Stimulated activated CD4-positive, alpha-beta T cell treated with anti-CD3 and anti-CD28 coated beads, Interleukin-12 subunit alpha, Interleukin-12 subunit beta, amount 100 ng/mL, for 24 hours (primary cell): Measurements from ENCODE around the gene CTNND2.

Experiments used
- DNase-seq, 2 experiments: peaks; one replicate each; pipeline ENCODE4 v3.0.0-alpha.2; 2020; ENCODE audit warnings: low read depth in 2 of 2

CTNND2 gene

DNA sequence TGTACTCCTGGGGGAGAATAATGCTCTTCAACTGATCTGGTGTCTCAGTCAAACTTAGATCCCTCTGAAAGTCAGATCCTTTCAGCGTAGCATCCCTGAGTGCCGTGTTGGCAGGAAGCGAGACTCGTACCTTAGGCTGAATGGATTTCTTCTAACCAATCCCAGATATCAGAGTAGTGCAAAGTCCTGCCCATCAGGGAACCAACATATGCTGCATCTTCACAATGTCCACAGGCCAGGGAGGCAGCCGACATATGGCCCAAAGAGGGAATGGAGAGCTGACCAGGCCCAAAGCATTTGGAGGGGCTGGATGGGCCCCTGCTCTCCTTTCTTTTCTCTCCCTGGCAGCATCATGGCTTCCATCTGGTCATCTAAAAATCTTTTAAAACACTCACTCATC is 646.2 kb downstream of the CTNND2 start:
- DNase-seq: no peak

DNA sequence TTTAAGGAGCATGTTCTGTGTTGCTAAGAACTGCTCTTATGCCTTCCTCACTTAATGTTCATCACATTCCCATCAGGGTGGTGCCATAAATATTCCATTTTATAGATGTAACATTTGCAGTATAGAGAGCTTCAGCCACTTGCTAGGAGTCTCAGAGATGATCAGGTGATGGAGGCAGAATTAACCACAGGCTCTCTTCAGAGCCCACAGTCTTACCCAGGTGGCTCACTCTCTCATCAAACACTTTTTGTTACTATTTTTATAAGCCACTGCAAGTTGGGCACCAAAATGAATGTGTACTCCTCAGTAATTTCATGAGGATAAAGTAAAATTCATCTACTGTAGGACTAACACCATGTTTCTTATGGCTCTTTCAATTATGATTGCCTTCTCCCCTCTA is 651.7 kb downstream of the CTNND2 start:
- no peak for DNase-seq

DNA sequence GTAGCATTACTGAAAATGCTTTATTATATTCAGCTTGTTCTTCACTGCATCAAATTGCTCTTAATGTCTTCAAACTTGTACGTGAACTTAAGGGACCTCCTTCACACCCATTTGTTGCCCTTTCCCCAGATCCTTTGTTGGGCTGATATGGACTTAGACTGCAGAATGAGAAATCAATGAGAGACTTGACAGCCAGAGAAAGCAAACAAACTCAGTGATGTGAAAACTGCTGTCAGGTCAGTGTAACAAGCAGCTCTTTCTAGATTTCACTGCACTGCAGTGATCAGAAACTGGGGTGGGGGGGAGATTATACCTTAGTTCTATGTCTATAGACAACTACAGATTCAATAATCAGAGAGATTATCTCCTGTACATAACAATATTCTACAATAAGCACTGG is 652.2 kb downstream of the CTNND2 start:
- no peak for DNase-seq

DNA sequence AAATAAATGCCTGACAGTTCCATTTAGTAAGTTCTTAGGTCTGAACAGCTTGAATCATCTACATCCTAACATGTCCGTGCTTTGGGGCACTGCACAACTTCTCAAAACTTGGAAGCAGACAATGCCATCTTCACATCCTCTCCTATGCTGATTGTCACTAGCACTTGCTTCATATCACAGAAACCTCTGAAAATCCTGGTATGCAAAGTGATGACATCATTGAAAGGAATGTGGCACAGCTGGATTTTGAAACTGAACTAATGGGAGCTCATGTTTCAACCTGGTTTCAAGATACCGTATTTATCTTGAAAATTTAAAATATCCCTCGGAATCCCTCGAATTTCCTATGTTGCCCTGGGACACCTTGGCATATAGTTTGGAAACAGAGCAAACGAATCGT is 653.0 kb downstream of the CTNND2 start:
- DNase-seq: no peak

DNA sequence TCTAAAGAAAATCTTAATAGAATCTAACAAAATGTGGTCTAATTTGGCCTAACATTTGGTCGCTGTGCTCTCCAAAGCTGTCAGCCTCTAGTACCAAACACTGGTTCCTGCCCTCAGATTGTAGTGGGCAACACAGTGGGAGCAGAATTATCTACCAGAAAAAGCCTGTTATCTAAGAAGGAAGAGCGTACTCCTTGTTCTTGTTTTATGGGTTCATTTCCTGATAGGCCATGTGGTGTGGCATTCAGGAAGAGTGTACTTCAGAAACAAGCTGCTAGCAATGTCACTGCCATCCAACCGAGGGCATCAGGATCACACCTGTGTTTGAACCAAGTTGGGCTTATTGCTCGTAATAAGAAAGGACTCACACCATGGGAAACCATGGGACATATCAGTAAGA is 655.3 kb downstream of the CTNND2 start:
- DNase-seq: no peak

DNA sequence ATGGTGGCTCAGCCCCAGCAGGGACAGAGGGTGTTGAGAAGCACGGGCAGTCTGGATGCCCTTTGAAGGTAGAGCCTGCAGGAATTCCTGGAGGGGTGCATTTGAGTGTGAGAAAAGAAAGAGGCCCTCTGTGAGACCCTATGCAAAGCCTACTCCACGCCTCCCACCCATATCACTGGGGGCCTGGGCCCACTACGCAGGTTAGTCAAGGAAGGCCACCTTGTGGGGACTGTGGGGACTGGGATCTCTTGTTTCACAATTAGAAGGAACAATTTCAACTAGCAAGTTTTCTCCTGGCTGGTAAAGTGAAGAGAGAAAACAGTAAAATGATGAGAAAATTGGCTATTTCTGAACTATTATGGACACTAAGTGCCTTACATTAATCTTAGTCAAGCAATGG is 657.0 kb downstream of the CTNND2 start:
- DNase-seq: no peak

DNA sequence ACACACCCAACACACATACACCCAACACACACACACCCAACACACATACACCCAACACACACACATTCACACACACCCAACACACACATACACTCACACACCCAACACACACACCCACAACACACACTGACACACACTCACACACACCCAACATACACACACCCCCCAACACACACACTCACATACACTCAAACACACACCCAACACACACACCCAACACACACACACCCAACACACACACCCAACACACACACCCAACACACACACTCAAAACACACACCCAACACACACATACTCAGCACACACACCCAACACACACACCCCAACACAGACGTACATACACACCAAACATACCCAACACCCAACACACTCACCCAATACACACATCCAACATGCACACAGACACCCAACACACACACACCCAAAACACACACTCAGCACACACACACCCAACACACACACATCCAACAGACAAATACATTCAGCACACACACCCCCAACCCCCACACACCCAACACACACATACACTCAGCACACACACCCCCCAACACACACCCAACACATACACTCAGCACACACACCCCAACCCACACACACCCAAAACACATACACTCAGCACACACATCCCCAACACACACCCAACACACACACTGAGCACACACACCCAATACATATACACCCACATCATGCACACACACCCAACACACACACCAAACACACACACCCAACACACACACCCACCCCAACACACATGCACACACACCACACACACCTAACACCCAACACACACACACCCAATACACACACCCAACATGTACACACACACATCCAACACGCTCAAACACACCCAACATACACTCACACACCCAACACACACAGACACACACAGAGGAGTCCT is 663.7 kb downstream of the CTNND2 start:
- no peak for DNase-seq

DNA sequence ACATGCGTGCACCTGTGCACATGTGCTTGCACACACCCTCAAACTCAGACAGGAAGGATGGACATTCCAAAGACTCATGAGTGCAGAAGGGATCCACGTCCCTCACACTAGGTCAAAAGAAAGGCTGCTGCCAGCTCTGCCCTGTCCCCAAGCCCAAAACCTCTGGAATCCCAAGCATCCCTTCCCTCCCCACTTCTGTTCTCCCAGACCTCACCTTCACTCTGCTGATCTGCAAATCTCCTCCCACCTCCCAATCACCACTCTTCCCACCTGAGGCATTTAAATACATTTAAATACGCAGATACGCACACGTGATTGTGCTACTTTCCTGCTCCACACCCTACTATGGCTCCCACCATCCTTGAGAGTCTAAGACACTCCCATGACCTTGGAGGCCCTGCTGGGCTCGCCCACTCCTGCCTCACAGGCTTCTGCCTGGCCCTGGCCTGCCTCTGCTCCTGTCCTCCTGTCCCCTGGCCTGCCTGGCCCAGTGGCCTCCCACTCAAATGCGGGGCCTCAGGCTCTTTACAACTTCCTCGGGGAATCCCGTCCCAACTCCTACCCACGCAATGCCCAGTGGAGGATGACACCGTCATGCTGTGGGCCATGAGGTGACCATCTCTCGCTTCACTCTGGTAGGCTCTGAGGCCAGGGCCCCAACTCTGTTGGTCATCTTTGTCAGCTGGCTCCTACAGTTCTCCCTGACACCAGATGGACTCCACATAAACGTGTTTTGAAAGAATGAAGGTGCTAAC is 664.8 kb downstream of the CTNND2 start:
- DNase-seq: no peak

DNA sequence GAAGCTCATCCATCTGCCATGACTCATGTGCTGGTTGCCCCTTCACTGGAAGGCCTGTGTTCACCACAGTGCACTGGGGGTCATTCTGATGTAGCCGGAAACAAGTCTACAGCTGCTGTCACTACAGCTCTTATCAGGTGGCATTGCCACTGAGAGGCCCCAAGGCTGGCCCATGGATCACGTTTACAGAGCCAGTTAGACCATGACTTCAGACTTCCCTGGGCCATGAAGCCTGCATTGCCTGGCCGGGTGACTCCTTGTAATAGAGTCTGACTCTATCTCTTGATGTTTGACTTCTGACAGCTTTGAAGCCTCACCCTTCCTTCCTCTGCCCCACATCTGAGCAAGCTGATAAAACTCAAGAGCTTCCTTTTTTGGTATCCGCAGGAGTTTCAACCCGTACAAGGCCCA is 669.7 kb downstream of the CTNND2 start:
- no peak for DNase-seq

DNA sequence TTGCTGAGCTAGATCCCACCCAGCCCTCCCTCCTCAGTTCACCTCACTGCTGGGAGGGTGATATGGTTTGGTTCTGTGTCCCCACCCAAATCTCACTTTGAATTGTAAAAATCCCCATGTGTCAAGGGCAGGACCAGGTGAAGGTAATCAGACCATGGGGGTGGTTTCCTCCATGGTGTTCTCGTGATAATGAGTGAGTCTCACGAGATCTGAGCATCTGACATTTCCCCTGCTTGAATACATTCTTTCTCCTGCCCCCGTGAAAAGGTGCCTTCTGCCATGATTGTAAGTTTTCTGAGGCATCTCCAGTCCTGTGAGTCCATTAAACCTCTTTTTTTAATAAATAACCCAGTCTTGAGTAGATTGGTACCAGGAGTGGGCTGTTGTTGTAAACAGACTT is 673.4 kb downstream of the CTNND2 start:
- DNase-seq: no peak

DNA sequence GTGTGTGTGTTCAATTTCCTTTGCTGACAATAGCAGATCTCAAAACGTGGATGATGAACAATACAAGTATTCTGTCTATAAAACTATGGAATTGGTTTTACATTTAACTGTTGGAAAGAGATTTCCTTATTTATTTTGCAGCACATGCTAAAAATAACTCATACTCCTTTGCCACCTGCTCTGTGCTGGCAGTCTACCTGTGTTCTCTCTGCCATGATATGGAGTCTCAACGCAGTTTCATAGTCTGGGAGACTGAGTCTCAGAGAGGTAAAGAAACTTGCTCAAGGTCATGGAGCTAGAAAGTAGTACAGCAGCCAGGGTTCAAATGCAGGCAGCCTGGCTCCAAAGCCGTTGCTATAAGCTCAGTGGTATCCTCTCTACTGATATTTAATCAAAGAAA is 677.2 kb downstream of the CTNND2 start:
- no peak for DNase-seq

DNA sequence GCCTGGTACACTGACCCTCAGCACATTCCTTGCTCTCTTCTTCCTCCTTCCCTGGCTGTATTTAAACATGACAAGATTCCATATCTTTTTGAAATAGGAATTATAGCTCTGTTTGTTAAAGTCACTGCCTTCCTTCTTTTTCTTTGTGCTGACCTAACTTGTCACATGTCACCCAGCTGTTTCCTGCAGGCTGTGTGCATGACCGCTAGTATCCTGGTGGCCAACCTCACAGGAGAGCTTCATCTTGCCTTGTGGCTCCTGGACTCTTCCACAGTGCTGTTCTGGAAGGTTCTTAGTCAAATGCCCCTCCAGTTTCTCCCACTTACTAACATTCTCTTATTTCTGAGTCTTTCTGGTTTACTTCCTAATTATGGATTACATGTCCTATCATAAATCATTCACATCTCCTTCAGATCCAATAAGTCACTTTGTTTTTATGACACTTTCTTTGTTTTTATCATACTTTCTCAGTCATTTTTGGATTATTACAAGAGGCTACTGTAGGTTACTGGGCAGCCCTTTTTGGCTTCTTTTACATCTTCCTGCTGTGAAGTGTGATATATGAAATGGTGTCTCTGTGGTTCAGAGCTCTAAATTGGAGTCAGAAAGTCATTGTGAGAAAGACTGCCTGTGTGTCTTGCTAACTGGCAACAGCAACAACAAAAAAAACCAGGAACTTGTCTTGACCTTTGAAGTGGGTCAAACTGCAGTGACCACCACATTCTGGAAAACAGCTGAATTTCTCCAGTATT is 679.6 kb downstream of the CTNND2 start:
- no peak for DNase-seq

DNA sequence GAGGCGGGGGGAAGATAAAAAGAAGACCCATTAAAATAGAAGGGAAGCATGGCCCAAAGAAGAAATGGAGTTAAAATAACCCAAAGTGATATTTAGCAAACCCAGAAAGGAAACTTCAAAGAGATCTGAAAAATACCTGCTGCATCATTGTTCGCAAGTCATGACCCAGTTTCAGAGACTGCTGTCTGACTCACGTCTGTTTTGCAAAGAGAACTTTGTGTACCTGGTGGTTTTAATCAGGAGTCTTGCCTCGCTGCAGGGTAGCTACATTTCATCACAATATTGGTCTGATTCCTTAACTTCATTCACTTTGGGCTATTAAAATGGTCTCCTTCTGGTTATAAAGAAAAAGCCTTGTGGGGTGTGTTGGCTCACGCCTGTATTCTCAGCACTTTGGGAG is 682.1 kb downstream of the CTNND2 start:
- DNase-seq: no peak

DNA sequence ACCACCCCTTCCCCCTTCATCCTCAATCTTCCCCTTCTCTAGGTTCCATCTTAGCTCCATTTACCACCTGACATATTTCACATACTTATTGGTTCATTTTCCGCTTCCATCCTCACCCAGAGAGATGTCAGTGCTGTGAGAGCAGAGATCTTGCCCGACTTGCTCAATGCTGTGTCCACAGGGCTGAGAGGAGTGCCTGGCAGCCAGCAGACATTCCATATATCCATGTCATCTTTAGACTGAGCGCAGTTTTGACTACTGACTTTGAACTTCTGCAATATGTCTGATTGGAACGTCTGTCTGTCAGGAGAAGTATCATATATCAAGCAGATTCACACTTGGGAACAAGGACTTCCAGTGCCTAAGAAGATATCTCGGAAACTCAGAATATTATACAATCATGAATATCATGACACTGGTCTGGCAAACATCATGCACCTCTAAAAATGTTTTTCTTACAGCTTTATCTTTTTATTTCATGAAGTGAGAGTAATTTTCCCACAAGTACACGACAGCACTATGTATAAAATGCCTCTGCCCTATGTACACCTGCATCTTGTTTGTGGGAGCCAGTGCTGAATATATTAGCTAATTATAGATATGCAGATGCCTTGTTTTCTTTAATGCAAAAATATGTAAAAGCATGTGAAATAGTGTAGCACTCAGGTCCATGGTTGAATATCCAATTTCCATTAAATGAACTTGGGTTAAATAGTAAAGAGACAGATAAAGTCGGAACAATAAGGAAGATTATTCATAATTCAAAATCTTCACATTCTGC is 689.2 kb downstream of the CTNND2 start:
- DNase-seq: no peak

DNA sequence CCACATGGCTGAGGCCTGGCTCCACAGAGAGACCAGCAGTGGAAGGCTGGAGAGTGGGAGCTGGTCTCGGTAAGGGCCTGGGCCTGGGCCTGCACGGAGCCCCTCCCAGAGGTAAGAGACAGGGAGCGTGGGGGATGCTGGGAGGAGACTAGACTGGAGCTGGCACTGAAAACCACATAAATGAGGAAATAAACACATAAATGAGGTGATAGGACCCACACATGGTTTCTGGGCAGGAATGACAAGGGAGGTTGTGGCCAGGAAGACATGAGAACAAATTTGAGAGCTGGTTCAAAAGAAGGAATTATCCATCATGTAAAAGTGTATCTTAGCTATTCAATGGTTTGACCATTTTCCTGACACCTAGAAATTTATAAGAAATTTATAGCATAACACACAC is 691.5 kb downstream of the CTNND2 start:
- no peak for DNase-seq

DNA sequence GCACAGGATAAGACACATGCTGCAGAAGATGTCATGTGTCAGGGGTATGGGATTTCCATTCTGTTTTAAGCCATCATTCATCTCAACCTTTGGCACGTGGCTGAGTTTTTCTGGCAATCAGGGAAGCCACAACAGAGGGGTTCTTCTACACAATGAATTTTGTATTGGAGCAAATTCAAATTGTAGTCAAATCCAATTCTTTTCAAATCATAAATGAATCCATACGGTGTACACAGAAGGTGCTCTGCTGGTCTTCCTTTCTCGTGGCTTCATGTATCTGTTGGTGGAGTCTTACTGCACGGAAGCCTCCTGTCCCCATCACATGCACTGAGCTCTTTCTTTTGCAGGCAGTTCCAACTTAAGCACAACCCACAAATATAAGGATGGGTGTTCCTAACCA is 706.5 kb downstream of the CTNND2 start:
- no peak for DNase-seq

DNA sequence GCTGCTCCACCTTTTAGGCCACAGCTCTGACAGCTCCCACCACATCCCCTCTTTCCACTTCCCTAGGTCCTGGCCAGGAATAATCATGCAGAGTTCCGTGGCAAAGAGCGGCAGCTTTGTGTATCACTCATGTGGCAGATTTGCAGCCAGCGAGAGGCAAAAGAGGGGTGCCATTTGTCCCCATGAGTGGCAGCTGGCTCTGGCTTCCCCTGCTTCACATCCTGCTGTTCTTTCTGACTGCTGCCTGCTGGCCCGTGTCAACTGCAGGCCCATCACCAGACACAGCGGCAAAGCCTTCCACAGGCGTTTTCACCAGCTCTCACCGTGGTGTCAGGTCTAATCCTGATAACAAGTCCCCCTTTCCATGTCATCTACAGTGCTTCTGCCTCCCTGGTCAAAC is 712.6 kb downstream of the CTNND2 start:
- DNase-seq: no peak

DNA sequence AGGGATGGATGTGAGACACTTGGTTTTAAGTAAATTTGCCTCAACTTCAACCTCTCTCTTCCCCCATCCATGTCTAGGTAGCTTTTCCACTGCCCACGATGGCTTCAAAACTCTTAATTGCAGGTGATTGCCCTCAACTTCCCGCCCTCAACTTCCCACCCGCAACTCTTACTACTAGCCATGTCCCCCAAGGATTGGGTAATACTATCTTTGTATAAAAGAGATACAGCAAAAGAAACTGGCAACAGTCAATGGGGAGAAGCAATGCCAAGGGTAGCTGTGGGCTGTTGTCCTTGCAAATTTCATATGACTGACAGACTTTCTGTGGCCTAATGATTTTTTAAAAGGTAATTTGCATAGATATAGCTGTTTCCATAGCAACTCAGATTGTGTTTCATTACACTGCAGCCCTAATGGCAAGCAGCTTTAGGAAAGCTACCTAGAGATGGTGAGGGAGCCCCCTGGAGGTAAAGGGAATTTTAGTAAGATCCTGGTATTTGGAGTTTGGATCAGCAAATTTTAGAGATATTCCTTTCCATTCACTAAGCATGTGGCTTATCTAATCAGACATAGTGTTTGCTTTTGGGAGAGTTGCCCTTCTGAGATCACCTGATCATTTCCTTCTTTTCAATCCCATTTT is 721.7 kb downstream of the CTNND2 start:
- no peak for DNase-seq

DNA sequence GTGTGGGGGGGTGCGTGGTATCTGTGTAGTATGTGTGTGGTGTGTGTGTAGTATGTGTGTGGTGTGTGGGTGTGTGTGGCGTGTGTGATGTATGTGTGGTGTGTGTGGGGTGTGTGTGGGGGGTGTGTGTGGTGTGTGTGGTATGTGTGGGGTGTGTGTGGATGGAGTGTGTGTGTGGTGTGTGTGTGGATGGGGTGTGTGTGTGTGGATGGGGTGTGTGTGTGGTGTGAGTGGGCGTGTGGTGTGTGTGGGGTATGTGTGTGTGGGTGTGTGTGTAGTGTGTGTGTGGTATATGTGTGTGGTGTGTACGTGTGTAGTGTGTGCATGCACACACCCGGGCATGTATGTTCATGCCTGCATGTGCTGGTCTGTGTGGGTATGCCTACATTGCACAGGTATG is 722.3 kb downstream of the CTNND2 start:
- no peak for DNase-seq

DNA sequence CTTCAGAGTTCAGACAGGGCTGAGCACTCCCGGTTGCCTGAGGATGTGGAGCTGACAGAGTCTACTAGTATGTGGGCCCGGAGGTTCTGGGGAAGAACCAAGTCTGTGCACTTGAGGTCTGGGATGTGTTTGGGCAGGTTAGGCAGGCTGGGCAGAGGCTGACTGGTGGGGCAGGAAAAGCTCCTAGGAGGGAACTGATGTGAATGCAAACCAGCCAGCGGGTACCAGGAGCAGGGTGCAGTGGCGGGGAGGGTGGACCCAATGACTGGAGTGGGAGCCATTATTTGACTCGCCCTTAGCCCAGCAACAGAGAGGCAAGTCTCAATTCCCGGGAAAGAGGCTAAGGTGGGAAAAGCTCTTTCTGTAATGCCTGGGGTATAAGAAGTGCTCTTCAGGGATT is 723.4 kb downstream of the CTNND2 start:
- DNase-seq: no peak

DNA sequence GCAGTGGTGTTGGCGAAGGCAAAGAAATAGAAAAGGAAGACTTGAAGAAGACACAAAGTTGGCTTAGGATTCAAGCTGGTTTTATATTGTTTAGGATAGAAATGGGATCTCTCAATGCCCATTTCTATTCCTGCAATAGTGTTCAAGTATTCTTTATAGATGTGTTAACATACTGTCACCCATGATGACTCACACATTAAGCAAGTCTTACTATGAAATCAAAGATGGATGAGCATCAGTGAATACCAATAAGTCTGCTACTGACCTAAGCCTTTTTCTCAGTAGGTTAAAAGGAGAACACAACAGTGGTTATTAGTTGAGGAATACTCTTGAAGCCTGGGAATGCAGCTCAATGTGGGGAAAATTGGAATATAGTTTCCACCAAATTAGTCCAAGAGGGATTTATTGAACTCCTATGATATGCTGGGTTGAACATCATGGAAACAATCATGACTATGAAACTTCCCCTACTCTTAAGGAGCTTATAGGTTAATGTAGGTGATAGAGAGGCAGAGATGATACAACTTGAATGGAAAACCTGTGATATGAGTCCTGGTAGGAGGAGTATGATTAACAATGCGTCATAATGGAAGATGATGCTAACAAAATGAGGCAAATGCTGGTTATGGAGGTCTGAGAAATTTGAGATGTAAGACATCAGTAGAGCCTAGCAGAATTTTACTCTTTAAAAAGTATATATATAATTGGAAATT is 726.1 kb downstream of the CTNND2 start:
- no peak for DNase-seq
